A549 (cell line): Measurements from ENCODE around the gene RNF4.

Experiments used
- CBX2 ChIP-seq: fragments of 200-600 bp; sonication (generic); IDR thresholded peaks from 2 replicates; pipeline ENCODE4 v1.6.1; 2016; ENCODE audit warnings: low read depth, mild to moderate bottlenecking, borderline replicate concordance
- EP300 ChIP-seq, 2 experiments: fragments of >200 bp; sonication (Bioruptor Twin); formaldehyde crosslinking; IDR thresholded peaks; 2 replicates in 1 of 2; 3 replicates in 1 of 2; pipeline ENCODE4 v1.6.1; 2016 to 2017
- ESRRA ChIP-seq: fragments of 150-350 bp; IDR thresholded peaks from 2 replicates; pipeline ENCODE4 v1.6.1; 2014; ENCODE audit warnings: mild to moderate bottlenecking, low read length, borderline replicate concordance
- GATA3 ChIP-seq: IDR thresholded peaks from 2 replicates; pipeline ENCODE4 v1.6.1; 2012; ENCODE audit warnings: borderline replicate concordance
- MAZ ChIP-seq: fragments of 150-350 bp; IDR thresholded peaks from 2 replicates; pipeline ENCODE4 v1.6.1; 2014; ENCODE audit warnings: antibody characterized with exemption, low read depth, low read length, borderline replicate concordance
- PHF8 ChIP-seq: fragments of 200-600 bp; sonication (generic); IDR thresholded peaks from 2 replicates; pipeline ENCODE4 v1.6.1; 2016; ENCODE audit warnings: low read depth, mild to moderate bottlenecking, antibody characterized with exemption, moderate library complexity, borderline replicate concordance
- RCOR1 ChIP-seq: fragments of 150-350 bp; IDR thresholded peaks from 2 replicates; pipeline ENCODE4 v1.6.1; 2014; ENCODE audit warnings: antibody characterized with exemption, low read length, low read depth
- SMC3 ChIP-seq: fragments of >200 bp; sonication (Bioruptor Twin); formaldehyde crosslinking; IDR thresholded peaks from 3 replicates; pipeline ENCODE4 v1.6.1; 2018; ENCODE audit warnings: inconsistent platforms
- ZFP36 ChIP-seq: fragments of 450-650 bp; IDR thresholded peaks from 2 replicates; pipeline ENCODE4 v1.6.1; 2014; ENCODE audit warnings: borderline replicate concordance; ENCODE audit not compliant: partially characterized antibody
- TF ChIP-seq, protein P1 (sequence below): fragments of >200 bp; sonication (Bioruptor Twin); formaldehyde crosslinking; IDR thresholded peaks from 3 replicates; pipeline ENCODE4 v1.5.1; 2016

DNA sequence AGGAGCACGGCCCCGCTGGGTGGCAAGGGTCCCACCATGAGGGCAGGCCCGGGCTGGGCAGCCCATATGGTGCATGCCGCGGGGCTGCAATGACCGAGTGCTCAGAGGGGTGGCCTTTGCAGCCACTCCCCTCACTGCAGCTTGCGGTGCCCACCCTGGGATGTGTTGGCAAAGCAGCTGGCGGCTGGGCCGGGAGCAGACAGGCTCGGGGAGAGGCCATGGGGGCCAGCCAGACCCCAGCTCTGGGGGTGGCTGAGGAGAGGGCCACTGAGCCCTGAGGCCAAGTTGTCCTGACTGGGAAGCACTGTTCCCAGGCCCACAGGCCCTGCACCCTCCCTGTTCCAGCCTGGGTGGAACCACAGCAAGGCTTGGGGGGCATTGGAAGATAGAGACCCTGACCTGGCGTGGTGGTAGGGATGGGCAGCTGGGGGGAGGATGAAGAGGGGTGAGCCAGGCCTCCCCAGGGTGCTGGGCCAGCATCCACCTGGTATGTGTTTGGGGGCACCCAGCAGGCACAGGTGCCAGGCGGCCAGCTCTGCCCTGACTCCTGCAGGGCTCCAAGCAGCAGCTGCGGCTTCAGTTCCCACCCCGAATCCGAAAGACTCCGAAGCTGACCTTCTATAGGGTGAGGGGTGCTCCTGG is 18.4 kb upstream of the RNF4 start:
- TF ChIP-seq CBX2, result no peak
- TF ChIP-seq, protein P1, sequence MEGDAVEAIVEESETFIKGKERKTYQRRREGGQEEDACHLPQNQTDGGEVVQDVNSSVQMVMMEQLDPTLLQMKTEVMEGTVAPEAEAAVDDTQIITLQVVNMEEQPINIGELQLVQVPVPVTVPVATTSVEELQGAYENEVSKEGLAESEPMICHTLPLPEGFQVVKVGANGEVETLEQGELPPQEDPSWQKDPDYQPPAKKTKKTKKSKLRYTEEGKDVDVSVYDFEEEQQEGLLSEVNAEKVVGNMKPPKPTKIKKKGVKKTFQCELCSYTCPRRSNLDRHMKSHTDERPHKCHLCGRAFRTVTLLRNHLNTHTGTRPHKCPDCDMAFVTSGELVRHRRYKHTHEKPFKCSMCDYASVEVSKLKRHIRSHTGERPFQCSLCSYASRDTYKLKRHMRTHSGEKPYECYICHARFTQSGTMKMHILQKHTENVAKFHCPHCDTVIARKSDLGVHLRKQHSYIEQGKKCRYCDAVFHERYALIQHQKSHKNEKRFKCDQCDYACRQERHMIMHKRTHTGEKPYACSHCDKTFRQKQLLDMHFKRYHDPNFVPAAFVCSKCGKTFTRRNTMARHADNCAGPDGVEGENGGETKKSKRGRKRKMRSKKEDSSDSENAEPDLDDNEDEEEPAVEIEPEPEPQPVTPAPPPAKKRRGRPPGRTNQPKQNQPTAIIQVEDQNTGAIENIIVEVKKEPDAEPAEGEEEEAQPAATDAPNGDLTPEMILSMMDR, result no peak
- TF ChIP-seq ZFP36, result no peak
- no peak for TF ChIP-seq EP300 (IDR thresholded peaks at IDR 0.05)
- no peak for TF ChIP-seq PHF8
- no peak for TF ChIP-seq RCOR1
- TF ChIP-seq GATA3, result no peak
- TF ChIP-seq MAZ, result no peak
- TF ChIP-seq SMC3, result no peak
- TF ChIP-seq ESRRA, result no peak
